Neural progenitor cell (in vitro differentiated cells): ENCODE measurements around the gene CAPN12.

Source experiments
- EZH2 ChIP-seq: fragments of 200-600 bp; sonication (generic); IDR thresholded peaks from 2 replicates; pipeline ENCODE4 v1.6.1; 2017; ENCODE audit warnings: antibody characterized with exemption, mild to moderate bottlenecking, moderate library complexity
- TF ChIP-seq, protein P1 (sequence below): fragments of 200-600 bp; sonication (generic); IDR thresholded peaks from 2 replicates; pipeline ENCODE4 v1.5.1; 2017; ENCODE audit warnings: antibody characterized with exemption, mild to moderate bottlenecking

DNA sequence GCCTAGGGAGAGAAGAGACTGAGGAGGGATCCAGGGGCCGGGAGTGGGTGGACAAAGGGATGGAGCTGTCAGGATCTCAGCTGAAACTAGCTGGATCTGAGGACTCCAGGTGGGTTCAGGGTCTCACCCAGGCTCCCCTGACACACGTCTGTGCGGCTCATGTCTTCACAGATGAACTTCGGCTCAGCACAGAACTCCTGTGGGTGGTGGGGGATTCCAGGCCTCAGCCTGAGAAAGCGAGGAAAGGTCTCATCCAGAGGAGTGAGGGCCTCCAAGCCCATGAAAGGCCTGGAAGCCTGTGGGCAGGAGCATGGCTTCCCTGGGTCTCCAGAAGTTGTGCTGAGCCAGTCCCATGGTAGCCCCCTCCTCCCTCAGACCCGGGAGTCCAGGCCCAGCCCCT is 1.4 kb downstream of the CAPN12 start:
- TF ChIP-seq, protein P1, sequence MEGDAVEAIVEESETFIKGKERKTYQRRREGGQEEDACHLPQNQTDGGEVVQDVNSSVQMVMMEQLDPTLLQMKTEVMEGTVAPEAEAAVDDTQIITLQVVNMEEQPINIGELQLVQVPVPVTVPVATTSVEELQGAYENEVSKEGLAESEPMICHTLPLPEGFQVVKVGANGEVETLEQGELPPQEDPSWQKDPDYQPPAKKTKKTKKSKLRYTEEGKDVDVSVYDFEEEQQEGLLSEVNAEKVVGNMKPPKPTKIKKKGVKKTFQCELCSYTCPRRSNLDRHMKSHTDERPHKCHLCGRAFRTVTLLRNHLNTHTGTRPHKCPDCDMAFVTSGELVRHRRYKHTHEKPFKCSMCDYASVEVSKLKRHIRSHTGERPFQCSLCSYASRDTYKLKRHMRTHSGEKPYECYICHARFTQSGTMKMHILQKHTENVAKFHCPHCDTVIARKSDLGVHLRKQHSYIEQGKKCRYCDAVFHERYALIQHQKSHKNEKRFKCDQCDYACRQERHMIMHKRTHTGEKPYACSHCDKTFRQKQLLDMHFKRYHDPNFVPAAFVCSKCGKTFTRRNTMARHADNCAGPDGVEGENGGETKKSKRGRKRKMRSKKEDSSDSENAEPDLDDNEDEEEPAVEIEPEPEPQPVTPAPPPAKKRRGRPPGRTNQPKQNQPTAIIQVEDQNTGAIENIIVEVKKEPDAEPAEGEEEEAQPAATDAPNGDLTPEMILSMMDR, result no peak
- TF ChIP-seq EZH2, result no peak
